ENCODE results near the gene RGS8. TPM values are rescaled to one million over a fixed set of nuclear protein-coding genes. Genes with fewer than 3 reads are reported as not detected.

Gene RGS8
- polyA plus RNA-seq, 1 of the 3 experiments (the other 2 are of a cell fraction) = not detected

- no peak overlapping the region for H2AFZ ChIP-seq (ENCODE audit: low read depth)
- no peaks in the 10 kb centered on the region for H3K27me3 ChIP-seq (ENCODE audit: insufficient read depth)
- ChIA-PET CTCF (interaction anchor here (1.1 kb wide), 1 partner anchor 13 kb away, joined by 3 read pairs; no protein-coding TSS in a partner anchor), POLR2A (no interaction called here)
- no peak overlapping the region for H3K27ac ChIP-seq (ENCODE audit: low read depth in 2 of 2, low read length in 1 of 2)
- 0 out of 4 replicates have a peak, but pooled peaks cover 0 to 6% of the 10 kb centered on the region in 2 experiments for H3K4me1 ChIP-seq (ENCODE audit: control insufficient read depth in 1 of 2, insufficient read depth in 2 of 2, low read depth in 1 of 2, low read length in 1 of 2)
- 58% methylated on average over 4 of the region's 4 CpGs for WGBS (ENCODE audit: low lambda C conversion rate)
- H3K9ac ChIP-seq = no peak overlapping the region
- no peaks in the 10 kb centered on the region for H3K9me2 ChIP-seq
- no peaks in the 10 kb centered on the region for H3K36me3 ChIP-seq (replicated peaks in 1 of 2; ENCODE audit: control insufficient read depth in 1 of 2, insufficient read depth in 2 of 2, low read length in 1 of 2)
- H3K4me2 ChIP-seq = no peak overlapping the region
- no peak for TF ChIP-seq FOXJ3 (CRISPR knock-in tag; IDR thresholded peaks at IDR 0.05)
- no peak for TF ChIP-seq JUND (IDR thresholded peaks at IDR 0.05)
- no peak for TF ChIP-seq TEAD4 (IDR thresholded peaks at IDR 0.05; ENCODE audit: borderline replicate concordance, insufficient read depth)
- no peak for TF ChIP-seq POLR2AphosphoS5 (IDR thresholded peaks at IDR 0.05; ENCODE audit: low read depth, low read length)
- no peak for TF ChIP-seq NFIC (IDR thresholded peaks at IDR 0.05; ENCODE audit: borderline replicate concordance)
- TF ChIP-seq, protein P1, sequence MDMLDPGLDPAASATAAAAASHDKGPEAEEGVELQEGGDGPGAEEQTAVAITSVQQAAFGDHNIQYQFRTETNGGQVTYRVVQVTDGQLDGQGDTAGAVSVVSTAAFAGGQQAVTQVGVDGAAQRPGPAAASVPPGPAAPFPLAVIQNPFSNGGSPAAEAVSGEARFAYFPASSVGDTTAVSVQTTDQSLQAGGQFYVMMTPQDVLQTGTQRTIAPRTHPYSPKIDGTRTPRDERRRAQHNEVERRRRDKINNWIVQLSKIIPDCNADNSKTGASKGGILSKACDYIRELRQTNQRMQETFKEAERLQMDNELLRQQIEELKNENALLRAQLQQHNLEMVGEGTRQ (IDR thresholded peaks at IDR 0.05; ENCODE audit: borderline replicate concordance, low read depth, low read length) = no peak
- TF ChIP-seq IRF3 (IDR thresholded peaks at IDR 0.05; ENCODE audit: low read depth, low read length) = no peak
- no peak for TF ChIP-seq SMC3 (IDR thresholded peaks at IDR 0.05; ENCODE audit: low read depth, low read length)
- TF ChIP-seq RCOR1 (IDR thresholded peaks at IDR 0.05; ENCODE audit: low read length) = no peak
- no peak for TF ChIP-seq CTCF (IDR thresholded peaks at IDR 0.05)
- DNase-seq = no peak
- H3F3A ChIP-seq (replicated peaks; ENCODE audit: insufficient read depth) = no peaks in the 10 kb centered on the region
- no peaks in the 10 kb centered on the region for H3K79me2 ChIP-seq (ENCODE audit: insufficient read depth)
- no peaks in the 10 kb centered on the region for H4K20me1 ChIP-seq (ENCODE audit: insufficient read depth)
- H3K9me3 ChIP-seq = no peaks in the 10 kb centered on the region
- no peak overlapping the region for H3K4me3 ChIP-seq (ENCODE audit: low read depth in 2 of 2, low read length in 1 of 2)
These were observed 828 bp upstream of the RGS8 start for GRCh38 chr1:182685215-182685614.

- H3K4me2 ChIP-seq = no peak overlapping the region
- no peaks in the 10 kb centered on the region for H4K20me1 ChIP-seq (ENCODE audit: insufficient read depth)
- no peak overlapping the region for H3K27ac ChIP-seq (ENCODE audit: low read depth in 2 of 2, low read length in 1 of 2)
- 0 out of 4 replicates have a peak, but pooled peaks cover 0 to 6% of the 10 kb centered on the region in 2 experiments for H3K4me1 ChIP-seq (ENCODE audit: control insufficient read depth in 1 of 2, insufficient read depth in 2 of 2, low read depth in 1 of 2, low read length in 1 of 2)
- H3F3A ChIP-seq (replicated peaks; ENCODE audit: insufficient read depth) = no peaks in the 10 kb centered on the region
- H3K9me2 ChIP-seq = no peaks in the 10 kb centered on the region
- no peaks in the 10 kb centered on the region for H3K79me2 ChIP-seq (ENCODE audit: insufficient read depth)
- H3K9me3 ChIP-seq = no peaks in the 10 kb centered on the region
- WGBS (ENCODE audit: low lambda C conversion rate) = 59% methylated on average over 2 of the region's 2 CpGs
- H3K36me3 ChIP-seq (replicated peaks in 1 of 2; ENCODE audit: control insufficient read depth in 1 of 2, insufficient read depth in 2 of 2, low read length in 1 of 2) = no peaks in the 10 kb centered on the region
- no peaks in the 10 kb centered on the region for H3K27me3 ChIP-seq (ENCODE audit: insufficient read depth)
- H2AFZ ChIP-seq (ENCODE audit: low read depth) = no peak overlapping the region
- no peak overlapping the region for H3K9ac ChIP-seq
- ChIA-PET CTCF (interaction anchor here (1.0 to 1.4 kb wide), 2 partner anchors 11 to 102 kb away, joined by 4 to 5 read pairs; no protein-coding TSS in a partner anchor), POLR2A (no interaction called here)
- TF ChIP-seq CHD2 (IDR thresholded peaks at IDR 0.05; ENCODE audit: low read length, partially characterized antibody) = no peak
- no peak for TF ChIP-seq CTCF (IDR thresholded peaks at IDR 0.05)
- TF ChIP-seq, protein P2, sequence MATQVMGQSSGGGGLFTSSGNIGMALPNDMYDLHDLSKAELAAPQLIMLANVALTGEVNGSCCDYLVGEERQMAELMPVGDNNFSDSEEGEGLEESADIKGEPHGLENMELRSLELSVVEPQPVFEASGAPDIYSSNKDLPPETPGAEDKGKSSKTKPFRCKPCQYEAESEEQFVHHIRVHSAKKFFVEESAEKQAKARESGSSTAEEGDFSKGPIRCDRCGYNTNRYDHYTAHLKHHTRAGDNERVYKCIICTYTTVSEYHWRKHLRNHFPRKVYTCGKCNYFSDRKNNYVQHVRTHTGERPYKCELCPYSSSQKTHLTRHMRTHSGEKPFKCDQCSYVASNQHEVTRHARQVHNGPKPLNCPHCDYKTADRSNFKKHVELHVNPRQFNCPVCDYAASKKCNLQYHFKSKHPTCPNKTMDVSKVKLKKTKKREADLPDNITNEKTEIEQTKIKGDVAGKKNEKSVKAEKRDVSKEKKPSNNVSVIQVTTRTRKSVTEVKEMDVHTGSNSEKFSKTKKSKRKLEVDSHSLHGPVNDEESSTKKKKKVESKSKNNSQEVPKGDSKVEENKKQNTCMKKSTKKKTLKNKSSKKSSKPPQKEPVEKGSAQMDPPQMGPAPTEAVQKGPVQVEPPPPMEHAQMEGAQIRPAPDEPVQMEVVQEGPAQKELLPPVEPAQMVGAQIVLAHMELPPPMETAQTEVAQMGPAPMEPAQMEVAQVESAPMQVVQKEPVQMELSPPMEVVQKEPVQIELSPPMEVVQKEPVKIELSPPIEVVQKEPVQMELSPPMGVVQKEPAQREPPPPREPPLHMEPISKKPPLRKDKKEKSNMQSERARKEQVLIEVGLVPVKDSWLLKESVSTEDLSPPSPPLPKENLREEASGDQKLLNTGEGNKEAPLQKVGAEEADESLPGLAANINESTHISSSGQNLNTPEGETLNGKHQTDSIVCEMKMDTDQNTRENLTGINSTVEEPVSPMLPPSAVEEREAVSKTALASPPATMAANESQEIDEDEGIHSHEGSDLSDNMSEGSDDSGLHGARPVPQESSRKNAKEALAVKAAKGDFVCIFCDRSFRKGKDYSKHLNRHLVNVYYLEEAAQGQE (IDR thresholded peaks at IDR 0.05; ENCODE audit: low read depth, low read length) = no peak
- TF ChIP-seq FOXM1 (IDR thresholded peaks at IDR 0.05; ENCODE audit: low read depth) = no peak
- no peak for TF ChIP-seq GATA2 (CRISPR knock-in tag; IDR thresholded peaks at IDR 0.05)
- TF ChIP-seq SIN3A (IDR thresholded peaks at IDR 0.05; ENCODE audit: borderline replicate concordance, low read depth, low read length) = no peak
- DNase-seq = no peak
- H3K4me3 ChIP-seq (ENCODE audit: low read depth in 2 of 2, low read length in 1 of 2) = no peak overlapping the region
These were observed 1.4 kb downstream of the RGS8 start for GRCh38 chr1:182682898-182683501.

Data from SK-N-SH (cell line).